GM12878 (cell line): Measurements from ENCODE around the gene CCNL1. TPM values are rescaled to one million over a fixed set of nuclear protein-coding genes. Genes with fewer than 3 reads are reported as not detected.
A peak's percentile ranks its signal among the peaks of the same experiment; 100 is the strongest.

Experiments used
- ATAC-seq: fragments of 200-7000 bp; cut with Tn5 transposase; 3 replicates; pipeline ENCODE4 v1.9.1; 2020; ENCODE audit warnings: mild to moderate bottlenecking, moderate library complexity
- BruUV-seq: library from RNA; stranded (reverse); fragments of 400-500 nt; replicated peaks from 2 replicates; lab custom pipeline; 2021; lab: Mats Ljungman, UMichigan
- CTCF ChIA-PET: fragments of 300-600 bp; sonication (Branson Sonifier 250); formaldehyde crosslinking; extraction: SDS; loops from one replicate; lab custom pipeline; 2021; ENCODE audit warnings: inconsistent platforms; lab: Yijun Ruan, JAX
- POLR2A ChIA-PET: fragments of 350-600 bp; formaldehyde crosslinking; extraction: SDS; loops from one replicate; lab custom pipeline; 2021; ENCODE audit warnings: inconsistent platforms; lab: Charles Lee
- RAD21 ChIA-PET: fragments of 300-600 bp; sonication (Branson Sonifier 250); formaldehyde crosslinking; loops from one replicate; lab custom pipeline; 2023; ENCODE audit warnings: antibody characterized with exemption; ENCODE audit not compliant: unreplicated experiment; lab: Charles Lee
- SMC1A ChIA-PET: fragments of 300-600 bp; sonication (Branson Sonifier 250); formaldehyde crosslinking; loops from one replicate; lab custom pipeline; 2023; ENCODE audit not compliant: unreplicated experiment, uncharacterized antibody; lab: Charles Lee
- DNase-seq: peaks from one replicate; pipeline ENCODE4 v3.0.0-alpha.2; 2011; ENCODE audit warnings: low read depth, low spot score
- FAIRE-seq: peaks from 3 replicates; lab custom pipeline; 2011; peaks lifted over from hg19 to GRCh38; lab: Jason Lieb, UNC
- H2AFZ ChIP-seq: 2 replicates; pipeline ENCODE4 v1.6.0; 2011; ENCODE audit warnings: low read depth, low read length, control low read depth; ENCODE audit not compliant: control insufficient read depth
- H3K27ac ChIP-seq: 2 replicates; pipeline ENCODE4 v1.5.1; 2011; ENCODE audit warnings: control low read depth; ENCODE audit not compliant: control insufficient read depth, insufficient read depth
- H3K27me3 ChIP-seq, 2 experiments: replicated peaks in 1 of 2; 2 replicates each; pipeline versions ENCODE4 v1.6.0 to v1.6.1; 2011; ENCODE audit warnings: low read length in 1 of 2; ENCODE audit not compliant: control insufficient read depth in 2 of 2, insufficient read depth in 2 of 2
- H3K36me3 ChIP-seq, 2 experiments: 2 replicates each; pipeline ENCODE4 v1.5.1; 2011; ENCODE audit warnings: low read length in 1 of 2; ENCODE audit not compliant: control insufficient read depth in 2 of 2, insufficient read depth in 2 of 2
- H3K4me1 ChIP-seq: 2 replicates; pipeline ENCODE4 v1.6.1; 2011; ENCODE audit warnings: mild to moderate bottlenecking, low read length, moderate library complexity, mixed read lengths; ENCODE audit not compliant: control insufficient read depth, insufficient read depth
- H3K4me2 ChIP-seq: 2 replicates; pipeline ENCODE4 v1.6.0; 2011; ENCODE audit warnings: control low read depth; ENCODE audit not compliant: control insufficient read depth, insufficient read depth
- H3K4me3 ChIP-seq: fragments of 200-600 bp; sonication (generic); 2 replicates; pipeline ENCODE4 v1.5.1; 2016
- H3K79me2 ChIP-seq: 2 replicates; pipeline ENCODE4 v1.6.0; 2011; ENCODE audit warnings: low read length; ENCODE audit not compliant: control insufficient read depth, insufficient read depth
- H3K9ac ChIP-seq: 2 replicates; pipeline ENCODE4 v1.8.0; 2011; ENCODE audit warnings: low read length, control low read depth, mixed read lengths; ENCODE audit not compliant: control insufficient read depth, insufficient read depth
- H3K9me3 ChIP-seq: replicated peaks from 3 replicates; pipeline ENCODE4 v1.5.1; 2011; ENCODE audit warnings: mild to moderate bottlenecking, low read length; ENCODE audit not compliant: control insufficient read depth, insufficient read depth
- H4K20me1 ChIP-seq: 2 replicates; pipeline ENCODE4 v1.6.0; 2011; ENCODE audit not compliant: control insufficient read depth, insufficient read depth
- CBFB ChIP-seq: IDR thresholded peaks from 2 replicates; pipeline ENCODE4 v1.6.1; 2016; ENCODE audit warnings: antibody characterized with exemption, low read depth
- CEBPB ChIP-seq, 2 experiments: fragments of 150-350 bp in 1 of 2; IDR thresholded peaks; 2 replicates each; pipeline ENCODE4 v1.6.1; 2012 to 2014; ENCODE audit warnings: low read depth in 2 of 2, low read length in 2 of 2, borderline replicate concordance in 1 of 2, inconsistent platforms in 1 of 2
- CHD2 ChIP-seq: IDR thresholded peaks from 2 replicates; pipeline ENCODE4 v1.6.1; 2011; ENCODE audit warnings: low read depth, low read length, improper control_type of control experiment, borderline replicate concordance
- MEF2A ChIP-seq: IDR thresholded peaks from 2 replicates; pipeline ENCODE4 v1.6.1; 2011; ENCODE audit warnings: low read depth, mild to moderate bottlenecking, low read length, moderate library complexity; ENCODE audit not compliant: insufficient read depth
- NFIC ChIP-seq: IDR thresholded peaks from 2 replicates; pipeline ENCODE4 v1.6.1; 2012; ENCODE audit warnings: low read depth, mild to moderate bottlenecking, inconsistent platforms, low read length, moderate library complexity
- NFYA ChIP-seq: IDR thresholded peaks from 2 replicates; pipeline ENCODE4 v1.6.1; 2011; ENCODE audit warnings: low read depth, mild to moderate bottlenecking, low read length, improper control_type of control experiment, borderline replicate concordance
- PML ChIP-seq: IDR thresholded peaks from 2 replicates; pipeline ENCODE4 v1.6.1; 2012; ENCODE audit warnings: low read length, inconsistent platforms
- RELA ChIP-seq: fragments of 450-650 bp; IDR thresholded peaks from 2 replicates; pipeline ENCODE4 v1.8.0; 2014; ENCODE audit warnings: borderline replicate concordance; ENCODE audit not compliant: partially characterized antibody
- SIX5 ChIP-seq: IDR thresholded peaks from 2 replicates; pipeline ENCODE4 v1.6.1; 2011; ENCODE audit warnings: mild to moderate bottlenecking, low read depth, low read length, moderate library complexity; ENCODE audit not compliant: severe bottlenecking
- SMC3 ChIP-seq: IDR thresholded peaks from 2 replicates; pipeline ENCODE4 v1.6.1; 2011; ENCODE audit warnings: low read length, improper control_type of control experiment, borderline replicate concordance
- SP1 ChIP-seq: IDR thresholded peaks from one replicate; pipeline ENCODE4 v1.6.1; 2011; ENCODE audit warnings: low read depth, low read length
- ZBED1 ChIP-seq: IDR thresholded peaks from 2 replicates; pipeline ENCODE4 v1.6.1; 2016; ENCODE audit warnings: borderline replicate concordance
- ZNF622 ChIP-seq: fragments of 450-650 bp; IDR thresholded peaks from 2 replicates; pipeline ENCODE4 v1.6.1; 2017; ENCODE audit warnings: mild to moderate bottlenecking, inconsistent platforms
- WGBS: methylation state at CpG from one replicate; pipeline ENCODE4 v1.1.6; 2016; ENCODE audit warnings: low lambda C conversion rate; ENCODE audit not compliant: insufficient replicate concordance, insufficient coverage; ENCODE audit errors: missing lambda C conversion rate; 5-methylcytosine and 5-hydroxymethylcytosine counted together
- in situ Hi-C: fragments of 300-500 bp; cut with MboI; formaldehyde crosslinking; loops from 9 replicates; pipeline ENCODE4 v1.14.3; 2018; ENCODE audit warnings: mixed read lengths
- intact Hi-C: fragments of 100-400 bp; cut with micrococcal nuclease; formaldehyde crosslinking; loops from one replicate; pipeline ENCODE4 v1.14.2; 2022; ENCODE audit not compliant: unreplicated experiment
- polyA plus RNA-seq, 11 experiments: library from polyadenylated mRNA; depleted of rRNA in 4 of 11; unstranded in 6 of 11; stranded (reverse) in 5 of 11; fragments of >200 nt; fragmentation: Nextera tagmentation in 4 of 11; fragmentation: Illumina TruSeq in 1 of 11; extraction: Ambion mirVana in 4 of 11; extraction: Trizol in 1 of 11; gene quantifications; 1 replicate in 1 of 11; 2 replicates in 10 of 11; pipeline versions ENCODE4 v1.2.1 to v1.2.3, GENCODE V29; 2011 to 2016; ENCODE audit warnings: inconsistent platforms in 2 of 11, missing spikeins in 2 of 11, low read depth in 1 of 11
- total RNA-seq, 4 experiments: library from RNA; depleted of rRNA in 3 of 4; stranded (reverse); fragments of >200 nt in 3 of 4; fragmentation: Illumina TruSeq in 1 of 4; extraction: Trizol in 1 of 4; gene quantifications; 2 replicates each; pipeline versions ENCODE4 v1.2.1 to v1.2.3, GENCODE V29; 2013 to 2021
- TF ChIP-seq, protein P1 (sequence below): fragments of 450-650 bp; IDR thresholded peaks from 2 replicates; pipeline ENCODE4 v1.6.1; 2014; ENCODE audit warnings: mild to moderate bottlenecking
- TF ChIP-seq, protein P2 (sequence below): fragments of 150-350 bp; IDR thresholded peaks from 2 replicates; pipeline ENCODE4 v1.6.1; 2014; ENCODE audit warnings: mild to moderate bottlenecking, low read depth, low read length
- TF ChIP-seq, protein P3 (sequence below): fragments of 450-650 bp; IDR thresholded peaks from 2 replicates; pipeline ENCODE4 v1.6.1; 2016; ENCODE audit warnings: mild to moderate bottlenecking

CCNL1 gene
- total and polyA plus RNA-seq, 10 of the 15 experiments (the other 5 are each of a cell fraction or from before 2014, with no cell fraction given) = 22.2 to 174 (median 115) TPM

- Histone ChIP-seq H3K4me1 (no peaks in the 10 kb centered on the region), H3K79me2 (no peaks in the 10 kb centered on the region), H3K9me3 (no peaks in the 10 kb centered on the region), H3K9ac (no peak overlapping the region), H3K27me3 (no peaks in the 10 kb centered on the region), H3K4me3 (no peak overlapping the region), H3K36me3 (no peaks in the 10 kb centered on the region), H3K27ac (no peak overlapping the region), H3K4me2 (no peak overlapping the region), H4K20me1 (no peaks in the 10 kb centered on the region), H2AFZ (no peak overlapping the region)
- FAIRE-seq (no peak), DNase-seq (no peak), ATAC-seq (peak; percentile 20; the same call in 2 of the 3 replicates)
- TF ChIP-seq NFYA = no peak
- TF ChIP-seq SIX5 = no peak
- TF ChIP-seq RELA = no peak
- no peak for TF ChIP-seq SMC3
- no peak for TF ChIP-seq CEBPB (IDR thresholded peaks at IDR 0.05; ENCODE audit: borderline replicate concordance in 1 of 2, low read depth in 2 of 2, low read length in 2 of 2)
- no peak for TF ChIP-seq CHD2
- no peak for TF ChIP-seq ZNF622
- TF ChIP-seq, protein P1, sequence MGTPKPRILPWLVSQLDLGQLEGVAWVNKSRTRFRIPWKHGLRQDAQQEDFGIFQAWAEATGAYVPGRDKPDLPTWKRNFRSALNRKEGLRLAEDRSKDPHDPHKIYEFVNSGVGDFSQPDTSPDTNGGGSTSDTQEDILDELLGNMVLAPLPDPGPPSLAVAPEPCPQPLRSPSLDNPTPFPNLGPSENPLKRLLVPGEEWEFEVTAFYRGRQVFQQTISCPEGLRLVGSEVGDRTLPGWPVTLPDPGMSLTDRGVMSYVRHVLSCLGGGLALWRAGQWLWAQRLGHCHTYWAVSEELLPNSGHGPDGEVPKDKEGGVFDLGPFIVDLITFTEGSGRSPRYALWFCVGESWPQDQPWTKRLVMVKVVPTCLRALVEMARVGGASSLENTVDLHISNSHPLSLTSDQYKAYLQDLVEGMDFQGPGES = no peak
- TF ChIP-seq, protein P2, sequence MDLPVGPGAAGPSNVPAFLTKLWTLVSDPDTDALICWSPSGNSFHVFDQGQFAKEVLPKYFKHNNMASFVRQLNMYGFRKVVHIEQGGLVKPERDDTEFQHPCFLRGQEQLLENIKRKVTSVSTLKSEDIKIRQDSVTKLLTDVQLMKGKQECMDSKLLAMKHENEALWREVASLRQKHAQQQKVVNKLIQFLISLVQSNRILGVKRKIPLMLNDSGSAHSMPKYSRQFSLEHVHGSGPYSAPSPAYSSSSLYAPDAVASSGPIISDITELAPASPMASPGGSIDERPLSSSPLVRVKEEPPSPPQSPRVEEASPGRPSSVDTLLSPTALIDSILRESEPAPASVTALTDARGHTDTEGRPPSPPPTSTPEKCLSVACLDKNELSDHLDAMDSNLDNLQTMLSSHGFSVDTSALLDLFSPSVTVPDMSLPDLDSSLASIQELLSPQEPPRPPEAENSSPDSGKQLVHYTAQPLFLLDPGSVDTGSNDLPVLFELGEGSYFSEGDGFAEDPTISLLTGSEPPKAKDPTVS = no peak
- TF ChIP-seq ZBED1 = no peak
- no peak for TF ChIP-seq NFIC
- TF ChIP-seq, protein P3, sequence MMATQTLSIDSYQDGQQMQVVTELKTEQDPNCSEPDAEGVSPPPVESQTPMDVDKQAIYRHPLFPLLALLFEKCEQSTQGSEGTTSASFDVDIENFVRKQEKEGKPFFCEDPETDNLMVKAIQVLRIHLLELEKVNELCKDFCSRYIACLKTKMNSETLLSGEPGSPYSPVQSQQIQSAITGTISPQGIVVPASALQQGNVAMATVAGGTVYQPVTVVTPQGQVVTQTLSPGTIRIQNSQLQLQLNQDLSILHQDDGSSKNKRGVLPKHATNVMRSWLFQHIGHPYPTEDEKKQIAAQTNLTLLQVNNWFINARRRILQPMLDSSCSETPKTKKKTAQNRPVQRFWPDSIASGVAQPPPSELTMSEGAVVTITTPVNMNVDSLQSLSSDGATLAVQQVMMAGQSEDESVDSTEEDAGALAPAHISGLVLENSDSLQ = no peak
- TF ChIP-seq PML = no peak
- TF ChIP-seq SP1 = no peak
- TF ChIP-seq MEF2A = no peak
- TF ChIP-seq CBFB = no peak
- ChIA-PET SMC1A (interaction anchor here (1.0 to 3.0 kb wide), 9 partner anchors 9 to 305 kb away, joined by 3 to 13 read pairs (median 4); no protein-coding TSS in a partner anchor), RAD21 (interaction anchor here (1.1 to 2.1 kb wide), 4 partner anchors 14 to 36 kb away, joined by 3 to 7 read pairs (median 4); no protein-coding TSS in a partner anchor), POLR2A (interaction anchor here (0.6 to 1.2 kb wide), 3 partner anchors 10 to 47 kb away, joined by 3 to 4 read pairs (median 3); no protein-coding TSS in a partner anchor), CTCF (interaction anchor here (0.9 to 50.9 kb wide), 4 partner anchors 8 to 598 kb away, joined by 3 to 939 read pairs (median 471); no protein-coding TSS in a partner anchor)
- no TSS peak for BruUV-seq
- in situ Hi-C loops (no loop called here), intact Hi-C loops (no loop called here)
- 80% methylated on average over 4 of the region's 4 CpGs for WGBS
These were observed 41.9 kb downstream of the CCNL1 start for GRCh38 chr3:157117875-157118654.
